GM18870 (cell line): ENCODE measurements around the gene CASP8AP2.
"Not testable (repeated sequence)": the region's sequence is repeated elsewhere in the genome, so short reads cannot be mapped to it uniquely, and the experiment has no call there.

Experiments
- ATAC-seq: cut with Tn5 transposase; IDR thresholded peaks from one replicate; pipeline ENCODE4 v1.9.1; 2021; ENCODE audit warnings: moderate library complexity; ENCODE audit not compliant: unreplicated experiment

Gene CASP8AP2

DNA sequence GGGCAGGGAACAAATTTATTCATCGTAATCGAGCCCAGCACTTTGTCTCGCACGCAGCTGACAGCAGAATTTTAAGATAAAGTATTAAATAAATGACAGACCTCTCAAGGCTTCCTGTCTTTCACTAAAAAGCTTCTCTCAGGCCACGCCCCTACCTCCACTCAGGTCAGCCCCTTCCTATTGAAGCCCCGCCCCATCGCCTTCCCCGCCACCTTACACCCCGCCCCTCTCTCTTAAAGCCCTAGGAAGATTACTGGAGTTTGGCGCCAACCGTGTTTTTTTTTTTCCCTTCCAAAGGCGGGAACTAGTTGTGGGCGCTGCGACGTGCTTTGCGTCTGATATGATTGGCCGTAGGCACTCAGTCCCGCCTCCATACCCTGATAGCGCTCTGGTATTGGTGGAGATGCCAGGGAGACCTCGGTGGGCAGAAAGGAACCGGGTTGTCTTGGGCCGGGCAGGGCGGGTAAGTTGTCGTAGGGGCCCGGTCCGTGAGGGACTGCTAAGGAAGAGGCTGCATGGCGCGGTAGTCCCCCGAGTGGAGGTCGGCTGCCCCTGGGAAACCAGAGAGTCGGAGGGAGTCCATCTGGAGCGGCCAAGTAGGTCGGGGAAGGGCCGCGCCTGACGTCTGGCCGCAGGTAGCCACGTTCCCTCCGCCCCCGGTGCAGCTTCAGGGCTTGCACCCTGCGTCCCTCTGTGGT is at the start of gene CASP8AP2:
Gene CASP8AP2, plus strand, starts transcription at position 409 of the 698 bp plus-strand sequence.
- peak; percentile 96 for ATAC-seq

DNA sequence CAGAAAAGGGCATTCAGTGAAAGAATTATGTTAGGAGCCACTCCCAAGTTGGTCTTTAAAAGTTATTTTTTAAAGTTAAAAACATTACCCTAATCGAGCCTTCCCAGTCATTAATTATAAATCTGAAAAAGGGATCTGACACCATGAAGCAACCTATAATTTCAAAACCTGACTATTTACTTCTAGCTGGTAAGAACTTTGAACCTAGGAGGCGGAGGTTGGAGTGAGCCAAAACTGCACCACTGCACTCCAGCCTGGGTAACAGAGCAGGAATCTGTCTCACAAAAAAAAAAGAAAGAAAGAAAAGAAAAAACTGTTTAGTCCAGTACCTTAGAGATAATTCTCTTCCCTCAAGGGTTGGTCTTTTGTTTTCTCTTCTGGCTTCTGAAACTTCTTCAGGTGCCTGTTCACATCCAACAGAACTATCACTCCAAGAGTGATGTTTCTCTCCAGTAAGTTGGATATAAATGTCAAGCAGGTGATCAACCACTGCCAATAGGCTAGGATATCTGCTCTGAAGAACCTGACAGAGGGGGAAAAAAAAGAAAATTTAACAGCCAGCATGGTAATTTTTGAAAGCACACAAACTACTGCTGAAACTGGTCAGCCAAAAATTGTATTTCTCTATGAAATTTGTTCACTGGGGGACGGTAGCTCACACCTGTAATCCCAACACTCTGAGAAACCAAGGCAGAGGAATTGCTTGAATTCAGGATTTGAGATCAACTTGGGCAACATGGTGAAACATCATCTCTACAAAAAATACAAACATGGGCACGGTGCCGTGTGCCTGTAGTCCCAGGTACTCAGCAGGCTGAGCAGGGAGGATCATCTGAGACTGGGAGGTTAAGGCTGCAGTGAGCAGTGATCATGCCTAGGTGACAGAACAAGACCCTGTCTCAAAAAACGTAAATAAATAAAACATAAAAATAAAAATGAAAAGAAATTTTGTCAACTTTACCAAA is 48.3 kb upstream of the CASP8AP2 start:
- no peak for ATAC-seq

DNA sequence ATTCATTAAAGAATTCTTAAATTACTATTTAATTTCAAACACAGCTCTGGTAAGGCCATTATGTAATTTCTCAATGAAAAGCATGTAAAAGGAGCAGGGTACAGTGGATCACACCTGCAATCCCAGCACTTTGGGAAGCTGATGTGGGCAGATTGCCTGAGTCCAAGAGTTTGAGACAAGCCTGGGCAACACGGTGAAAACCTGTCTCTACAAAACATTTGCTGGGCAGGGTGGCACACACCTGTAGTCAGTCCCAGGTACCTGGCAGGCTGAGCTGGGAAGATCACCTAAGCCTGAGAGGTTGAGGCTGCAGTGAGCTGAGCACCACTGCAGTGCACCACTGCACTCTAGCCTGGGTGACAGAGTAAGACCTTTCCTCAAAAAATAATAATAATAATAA is 47.5 kb upstream of the CASP8AP2 start:
- no peak for ATAC-seq

DNA sequence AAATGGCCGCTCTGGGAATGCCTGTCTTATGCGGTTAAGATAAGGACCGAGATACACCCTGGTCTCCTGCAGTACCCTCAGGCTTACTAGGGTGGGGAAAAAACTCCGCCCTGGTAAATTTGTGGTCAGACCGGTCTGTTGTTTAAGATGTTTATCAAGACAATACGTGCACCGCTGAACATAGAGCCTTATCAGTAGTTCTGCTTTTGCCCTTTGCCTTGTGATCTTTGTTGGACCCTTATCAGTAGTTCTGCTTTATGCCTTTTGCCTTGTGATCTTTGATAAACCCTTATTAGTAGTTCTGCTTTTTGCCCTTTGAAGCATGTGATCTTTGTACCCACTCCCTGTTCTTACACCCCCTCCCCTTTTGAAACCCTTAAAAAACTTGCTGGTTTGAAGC is 46.4 kb upstream of the CASP8AP2 start:
- ATAC-seq: not testable (repeated sequence)

DNA sequence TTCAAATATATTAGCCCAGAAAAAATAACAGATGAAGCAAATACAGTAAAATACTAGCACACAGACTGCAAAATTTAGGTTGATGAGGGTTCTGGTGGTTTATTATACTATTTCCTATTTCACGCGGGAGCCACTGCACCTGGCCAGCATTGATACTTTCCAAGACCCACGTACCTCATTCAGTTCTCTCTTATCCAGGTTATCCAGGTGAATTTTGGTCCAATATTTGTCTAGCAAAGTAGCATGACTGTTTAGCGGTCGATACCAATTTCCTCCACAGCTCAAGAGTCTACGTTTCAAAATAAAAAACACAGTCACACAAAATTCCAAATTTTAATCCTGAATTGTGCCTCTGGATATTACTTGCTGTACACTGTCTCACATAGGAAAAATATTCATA is 44.8 kb upstream of the CASP8AP2 start:
- ATAC-seq: no peak

DNA sequence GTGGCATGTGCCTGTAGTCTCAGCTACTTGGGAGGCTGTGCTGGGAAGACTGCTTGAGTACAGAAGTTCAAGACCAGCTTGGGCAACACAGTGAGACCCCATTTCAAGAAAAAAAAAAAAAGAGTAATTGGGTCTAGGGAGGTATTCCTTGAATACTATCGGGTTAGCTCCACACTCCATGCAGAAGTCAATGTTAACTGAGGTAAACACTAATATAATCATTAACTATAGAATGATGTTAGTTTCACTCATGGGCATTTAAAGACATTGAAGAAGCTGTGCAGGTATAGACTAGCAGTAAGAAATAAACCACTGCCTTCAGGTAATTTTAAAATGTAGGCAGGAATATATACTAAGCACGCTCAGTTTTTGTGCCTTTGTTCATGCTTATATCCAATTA is 42.7 kb upstream of the CASP8AP2 start:
- no peak for ATAC-seq

DNA sequence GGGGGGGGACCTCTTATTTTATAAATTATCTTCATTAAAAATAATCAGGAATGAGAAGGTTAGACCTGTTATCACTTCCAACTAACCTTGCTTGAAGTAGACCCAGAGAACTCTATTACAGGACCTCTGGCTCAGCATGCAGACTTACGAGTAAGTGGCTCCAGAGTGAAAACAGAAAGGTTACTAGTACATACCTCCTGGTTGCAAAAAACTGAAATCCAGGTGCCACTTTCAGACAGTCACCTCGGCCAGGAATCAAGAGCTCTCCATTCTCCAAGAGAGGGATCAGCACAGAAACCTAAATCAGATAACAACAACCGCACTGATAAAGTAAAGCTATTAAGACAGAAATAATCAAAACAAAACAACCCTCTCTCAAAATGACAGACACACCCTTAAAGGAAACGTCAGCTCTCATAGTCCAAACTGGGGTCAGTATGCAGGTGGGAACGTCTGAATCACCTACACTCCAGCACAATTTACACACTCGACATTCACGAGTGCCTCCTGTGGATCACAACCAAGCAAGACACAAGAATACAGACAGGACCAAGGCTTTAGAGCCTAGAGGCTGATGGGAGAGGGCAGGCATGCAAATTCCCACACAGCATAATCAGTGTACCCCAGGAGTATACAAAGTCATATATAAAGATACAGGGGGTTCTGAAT is 41.9 kb upstream of the CASP8AP2 start:
- ATAC-seq: no peak

DNA sequence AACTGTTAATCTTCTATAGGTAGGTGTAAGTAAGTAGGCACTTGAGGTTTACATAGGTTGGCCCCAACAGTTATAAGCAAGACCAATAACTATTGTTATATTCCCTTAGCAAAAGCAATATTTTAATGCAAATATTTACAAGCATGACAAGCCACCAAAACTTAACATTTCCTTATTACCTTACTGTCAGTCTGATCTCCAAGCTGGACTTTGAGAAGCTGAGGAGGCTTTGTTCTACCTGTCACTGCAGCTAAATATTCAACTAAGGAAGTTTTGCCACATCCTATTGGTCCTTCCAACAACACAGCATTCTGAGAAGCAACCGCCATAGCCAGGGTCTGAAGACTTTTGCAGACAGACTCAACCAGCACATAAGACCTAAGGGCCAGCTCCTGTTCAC is 39.7 kb upstream of the CASP8AP2 start:
- ATAC-seq: no peak

DNA sequence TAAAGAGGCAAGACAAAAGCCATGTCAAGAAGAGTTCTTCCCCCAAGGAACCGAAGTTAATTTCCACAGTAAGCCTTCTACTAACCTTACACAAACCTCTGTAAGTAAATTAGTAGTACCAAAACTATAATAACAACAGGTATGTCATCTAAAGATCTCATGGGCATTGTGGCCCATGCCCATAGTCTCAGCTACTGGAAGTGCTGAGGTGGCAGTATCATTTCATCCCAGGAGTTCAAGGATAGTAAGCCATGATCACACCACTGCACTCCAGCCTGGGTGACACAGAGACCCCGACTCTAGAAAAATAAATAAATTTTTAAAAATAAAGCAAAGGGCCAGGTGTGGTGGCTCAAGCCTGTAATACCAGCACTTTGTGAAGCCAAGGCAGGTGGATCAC is 39.3 kb upstream of the CASP8AP2 start:
- ATAC-seq: no peak

DNA sequence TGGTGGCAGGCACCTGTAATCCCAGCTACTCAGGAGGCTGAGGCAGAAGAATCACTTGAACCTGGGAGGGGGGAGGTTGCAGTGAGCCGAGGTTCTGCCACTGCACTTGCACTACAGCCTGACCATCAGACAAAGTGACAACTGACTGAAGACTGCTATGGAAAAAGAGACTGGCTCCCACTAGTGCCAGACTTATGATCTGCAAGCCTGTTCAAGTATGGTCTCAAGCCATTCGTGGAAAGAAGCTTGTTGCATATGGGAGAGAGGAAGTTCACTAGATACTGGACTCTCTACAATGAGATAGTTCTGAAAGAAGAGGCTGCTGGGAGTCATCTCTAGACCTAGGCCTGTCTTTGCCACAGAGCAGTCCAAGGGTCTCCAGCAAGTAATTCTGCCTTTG is 36.8 kb upstream of the CASP8AP2 start:
- peak; percentile 61 for ATAC-seq

DNA sequence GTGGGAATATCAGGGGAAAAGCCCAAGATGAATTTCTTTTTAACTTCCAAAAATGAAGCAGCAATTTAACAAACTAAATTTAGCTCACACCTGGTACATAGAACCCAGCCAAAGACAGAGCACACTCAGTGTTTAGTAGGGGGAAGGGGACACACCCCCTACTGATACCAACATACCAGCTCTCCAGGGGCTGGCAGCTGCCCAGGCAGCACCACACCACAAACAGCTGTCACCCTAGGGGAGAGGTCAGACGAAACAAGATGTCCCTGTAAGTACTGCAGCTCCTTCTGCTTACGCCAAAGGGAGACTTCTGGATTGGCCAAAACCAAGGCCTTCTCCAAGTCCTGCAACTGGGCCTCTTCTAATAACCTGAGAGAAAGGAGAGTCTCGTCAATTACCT is 36.1 kb upstream of the CASP8AP2 start:
- ATAC-seq: no peak

DNA sequence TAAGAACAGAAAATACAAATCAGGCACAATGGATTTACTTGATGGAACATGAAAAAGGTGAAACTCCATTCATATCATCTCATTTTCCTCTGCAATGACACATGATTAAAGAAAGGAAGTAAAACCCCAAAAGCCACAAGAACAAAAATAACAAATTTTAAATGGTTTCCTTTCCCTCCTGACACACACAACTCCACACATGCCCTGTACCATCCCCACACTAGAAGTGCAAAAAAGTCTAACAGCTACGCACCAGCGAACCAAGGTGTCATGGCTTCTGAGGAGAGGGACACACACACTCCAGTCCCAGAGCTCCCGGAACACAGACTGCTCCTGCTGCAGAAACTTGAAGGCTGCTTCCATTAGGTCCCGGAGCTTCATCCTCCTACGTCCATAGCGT is 35.4 kb upstream of the CASP8AP2 start:
- ATAC-seq: no peak

DNA sequence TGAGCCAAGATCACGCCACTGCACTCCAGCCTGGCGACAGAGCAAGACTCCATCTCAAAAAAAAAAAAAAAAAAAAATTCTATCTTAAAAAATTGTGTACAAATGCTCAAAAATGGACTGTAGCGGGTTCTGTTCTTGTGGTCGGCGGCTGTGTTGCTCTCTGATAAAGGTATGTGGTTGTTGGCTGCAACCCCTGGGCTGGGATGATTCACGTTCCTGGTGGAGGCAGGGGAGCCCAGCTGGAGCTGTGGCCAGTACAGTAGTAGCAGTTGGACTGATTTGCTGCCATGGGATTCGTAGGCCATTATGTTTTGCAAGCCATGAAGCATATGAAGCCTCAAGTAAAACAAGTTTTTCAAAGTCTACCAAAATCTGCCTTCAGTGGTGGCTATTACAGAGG is 32.4 kb upstream of the CASP8AP2 start:
- no peak for ATAC-seq

DNA sequence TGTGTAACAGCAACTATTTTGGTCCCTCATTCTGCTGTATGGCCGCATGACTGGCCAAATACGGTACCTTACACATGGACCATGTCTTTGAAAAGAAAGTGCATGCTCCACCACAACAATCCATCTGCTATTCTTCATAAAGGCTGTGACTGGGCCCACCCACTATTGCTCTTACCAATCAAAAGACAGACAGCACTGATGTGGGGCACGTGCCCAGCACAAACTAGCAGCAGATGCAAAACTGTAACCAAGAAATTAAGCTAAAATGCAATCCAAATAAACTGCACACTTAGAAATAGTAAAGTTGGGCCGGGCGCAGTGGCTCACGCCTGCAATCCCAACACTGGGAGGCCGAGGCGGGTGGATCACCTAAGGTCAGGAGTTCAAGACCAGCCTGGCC is 30.6 kb upstream of the CASP8AP2 start:
- no peak for ATAC-seq

DNA sequence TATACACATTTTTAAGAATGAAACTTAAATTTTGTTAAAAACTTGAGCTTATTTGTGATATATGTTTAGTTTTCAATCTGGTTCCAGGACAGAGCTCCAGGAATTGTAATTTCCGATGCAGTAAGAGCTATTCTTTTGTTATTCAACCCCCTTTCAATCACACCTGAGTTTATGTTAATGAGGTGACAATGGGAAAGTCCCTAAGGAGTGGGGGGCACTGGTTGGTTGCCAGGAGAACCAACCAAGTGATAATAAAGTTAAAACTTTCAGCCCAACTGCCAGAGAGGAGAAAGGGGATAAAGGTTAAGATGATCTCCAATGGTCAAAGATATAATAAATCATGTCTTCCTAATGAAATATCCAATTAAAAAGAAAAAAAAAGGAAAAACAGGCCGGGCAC is 29.9 kb upstream of the CASP8AP2 start:
- ATAC-seq: no peak

DNA sequence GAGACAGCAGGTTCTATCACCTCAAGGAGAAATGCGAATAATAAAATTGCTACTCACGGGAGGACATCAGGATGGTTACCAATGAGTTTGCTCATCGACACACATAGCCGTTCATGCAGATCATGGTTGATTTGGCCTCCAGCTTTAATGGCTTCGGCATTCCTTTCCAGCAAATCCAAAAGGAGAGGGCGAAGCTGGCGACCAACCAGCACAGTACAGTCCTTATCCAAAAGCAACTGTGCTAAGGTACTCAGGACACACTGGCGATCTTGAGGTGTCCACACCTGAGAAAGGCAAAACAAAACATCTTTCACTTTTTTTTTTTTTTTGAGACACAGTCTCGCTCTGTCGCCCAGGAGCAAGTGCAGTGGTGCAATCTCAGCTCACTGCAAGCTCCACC is 26.4 kb upstream of the CASP8AP2 start:
- no peak for ATAC-seq

DNA sequence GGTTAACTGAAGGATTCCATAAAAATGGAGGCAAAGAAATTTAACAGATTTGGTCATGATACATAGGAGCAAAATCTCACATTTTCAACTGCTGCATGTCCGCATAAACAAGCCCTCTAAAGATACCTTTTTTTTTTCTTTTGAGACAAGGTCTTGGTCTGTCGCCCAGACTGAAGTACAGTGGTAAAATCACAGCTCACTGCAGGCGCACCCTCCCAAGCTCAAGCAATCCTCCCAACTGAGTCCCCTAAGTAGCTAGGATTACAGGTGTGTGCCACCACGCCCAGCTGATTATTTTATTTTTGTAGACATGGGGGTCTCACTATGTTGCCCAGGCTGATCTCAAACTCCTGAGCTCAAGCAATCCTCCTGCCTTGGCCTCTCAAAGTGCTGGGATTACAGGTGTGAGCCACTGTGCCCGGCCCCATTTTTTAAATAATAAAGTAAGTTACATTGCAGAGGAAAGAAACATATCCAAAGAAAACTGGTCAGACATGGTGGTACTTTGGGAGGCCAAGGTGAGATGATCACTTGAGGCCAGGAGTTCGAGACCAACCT is 23.8 kb upstream of the CASP8AP2 start:
- ATAC-seq: no peak

DNA sequence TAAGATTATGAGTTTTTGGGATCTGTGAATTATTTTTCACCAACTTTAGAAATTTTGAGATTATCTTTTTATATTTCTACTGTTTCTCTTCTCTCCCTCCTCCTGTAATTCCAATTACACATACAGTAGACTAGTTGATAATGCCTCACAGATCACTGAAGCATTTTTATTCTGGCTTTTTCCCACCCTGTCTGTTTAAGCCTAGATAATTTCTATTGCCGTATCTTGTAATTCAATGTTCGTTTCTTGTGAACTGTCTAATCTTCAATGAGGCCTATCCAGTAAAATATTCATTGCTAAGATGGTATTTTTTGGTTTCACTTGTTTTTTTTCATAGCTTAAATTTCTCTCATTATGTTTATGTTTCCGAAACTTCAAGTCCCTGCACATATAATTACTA is 22.1 kb upstream of the CASP8AP2 start:
- no peak for ATAC-seq

DNA sequence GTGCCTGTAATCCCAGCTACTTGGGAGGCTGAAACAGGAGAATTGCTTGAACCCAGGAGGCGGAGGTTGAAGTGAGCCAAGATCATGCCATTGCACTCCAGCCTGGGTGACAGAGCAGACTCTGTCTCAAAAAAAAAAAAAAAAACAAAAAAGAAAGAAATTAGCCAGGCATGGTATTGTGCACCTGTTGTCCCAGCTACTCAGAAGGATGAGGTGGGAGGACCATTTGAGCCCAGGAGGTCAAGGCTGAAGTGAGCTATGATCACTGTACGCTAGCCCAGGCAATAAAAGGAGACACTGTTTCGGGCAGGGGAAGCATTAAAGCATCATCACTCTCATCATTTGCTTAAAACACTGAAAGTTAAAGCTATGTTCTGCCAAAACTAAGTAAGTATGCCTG is 16.3 kb upstream of the CASP8AP2 start:
- ATAC-seq: not testable (repeated sequence)

DNA sequence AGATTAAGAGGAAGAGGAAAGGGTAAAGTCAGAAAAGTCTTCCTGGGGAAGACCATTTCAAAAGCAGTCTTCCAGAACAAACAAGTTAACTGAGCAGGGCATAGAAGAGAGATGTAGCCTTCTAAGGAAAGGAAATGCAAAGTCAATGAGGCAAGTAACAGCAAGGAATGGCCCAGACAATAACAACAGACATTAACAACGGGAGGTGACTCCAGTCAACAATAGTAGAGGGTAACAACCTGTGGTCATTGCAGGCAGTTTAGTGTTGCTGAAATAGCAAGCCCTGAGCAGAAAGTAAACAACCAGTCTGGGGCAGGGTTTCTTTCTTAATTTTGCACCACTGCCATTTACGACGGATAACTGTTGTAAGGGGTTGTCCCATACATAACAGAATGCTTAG is 12.2 kb upstream of the CASP8AP2 start:
- ATAC-seq: no peak

DNA sequence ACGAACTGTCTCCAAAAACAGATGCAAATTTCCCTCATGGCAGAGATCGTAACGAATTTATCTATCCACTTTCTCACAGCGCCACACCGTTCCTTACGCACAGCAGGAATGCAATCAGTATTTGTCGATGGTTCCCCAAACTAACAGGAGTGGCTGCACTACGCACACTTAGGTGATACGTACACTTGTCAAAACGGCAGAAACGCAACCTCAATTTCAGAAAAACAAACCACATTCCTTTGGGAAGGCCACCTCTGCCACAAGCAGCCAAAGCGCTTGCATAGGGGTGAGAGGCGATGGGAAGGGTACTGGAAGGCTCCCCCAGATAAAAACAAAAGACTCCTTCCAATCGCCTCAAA is 10.7 kb upstream of the CASP8AP2 start:
- ATAC-seq: peak; percentile 29
